Measurements from ENCODE around the gene CCDC3.

The CCDC3 gene

GRCh38 chr10:12949248-12949647 lies 52.3 kb downstream of the CCDC3 start:
- H3K4me3 ChIP-seq (ENCODE audit: low read depth, low read length): no peak overlapping the region
- TF ChIP-seq CTCF (IDR thresholded peaks at IDR 0.05; ENCODE audit: low read depth, low read length, missing control alignments): no peak
- in situ Hi-C loops (cut with HindIII; ENCODE audit: low sequenced_read_pairs): no loop called here
- no peak for DNase-seq (ENCODE audit: low read depth)

GRCh38 chr10:12947741-12948140 lies 53.8 kb downstream of the CCDC3 start:
- in situ Hi-C loops (cut with HindIII; ENCODE audit: low sequenced_read_pairs): no loop called here
- no peak overlapping the region for H3K4me3 ChIP-seq (ENCODE audit: low read depth, low read length)
- no peak for TF ChIP-seq CTCF (IDR thresholded peaks at IDR 0.05; ENCODE audit: low read depth, low read length, missing control alignments)
- DNase-seq (ENCODE audit: low read depth): no peak

- no peak for DNase-seq (ENCODE audit: low read depth)
- TF ChIP-seq CTCF (IDR thresholded peaks at IDR 0.05; ENCODE audit: low read depth, low read length, missing control alignments): no peak
- in situ Hi-C loops (cut with HindIII; ENCODE audit: low sequenced_read_pairs): no loop called here
- no peak overlapping the region for H3K4me3 ChIP-seq (ENCODE audit: low read depth, low read length)
Measured at GRCh38 chr10:12946372-12946771, 55.1 kb downstream of the CCDC3 start.

- in situ Hi-C loops (cut with HindIII; ENCODE audit: low sequenced_read_pairs): no loop called here
- no peak for TF ChIP-seq CTCF (IDR thresholded peaks at IDR 0.05; ENCODE audit: low read depth, low read length, missing control alignments)
- no peak overlapping the region for H3K4me3 ChIP-seq (ENCODE audit: low read depth, low read length)
- DNase-seq (ENCODE audit: low read depth): no peak
Measured at GRCh38 chr10:12945690-12946359, 55.7 kb downstream of the CCDC3 start.

GRCh38 chr10:12944931-12945330 lies 56.6 kb downstream of the CCDC3 start:
- no peak overlapping the region for H3K4me3 ChIP-seq (ENCODE audit: low read depth, low read length)
- DNase-seq (ENCODE audit: low read depth): no peak
- no peak for TF ChIP-seq CTCF (IDR thresholded peaks at IDR 0.05; ENCODE audit: low read depth, low read length, missing control alignments)
- in situ Hi-C loops (cut with HindIII; ENCODE audit: low sequenced_read_pairs): no loop called here

GRCh38 chr10:12943425-12943824 lies 58.1 kb downstream of the CCDC3 start:
- no peak for TF ChIP-seq CTCF (IDR thresholded peaks at IDR 0.05; ENCODE audit: low read depth, low read length, missing control alignments)
- in situ Hi-C loops (cut with HindIII; ENCODE audit: low sequenced_read_pairs): no loop called here
- DNase-seq (ENCODE audit: low read depth): no peak
- H3K4me3 ChIP-seq (ENCODE audit: low read depth, low read length): no peak overlapping the region
